Neural cell (in vitro differentiated cells): ENCODE measurements around the gene SMS.

Experiments
- EP300 ChIP-seq: fragments of 450-650 bp; conservative IDR thresholded peaks from 2 replicates; pipeline ENCODE4 v1.6.1; 2014; ENCODE audit warnings: antibody characterized with exemption, mild to moderate bottlenecking, moderate library complexity; ENCODE audit not compliant: poor library complexity, severe bottlenecking
- EZH2 ChIP-seq: fragments of 200-600, 300-800 bp; shearing (Covaris generic), sonication (generic); IDR thresholded peaks from 2 replicates; pipeline ENCODE4 v1.6.1; 2014; ENCODE audit warnings: antibody characterized with exemption, low read length, borderline replicate concordance, mild to moderate bottlenecking; ENCODE audit not compliant: insufficient read depth, poor library complexity, severe bottlenecking
- POLR2AphosphoS5 ChIP-seq: IDR thresholded peaks from 2 replicates; pipeline ENCODE4 v1.6.1; 2012
- TAF1 ChIP-seq: IDR thresholded peaks from 2 replicates; pipeline ENCODE4 v1.6.1; 2012; ENCODE audit warnings: low read depth
- TF ChIP-seq, protein P1 (sequence below): fragments of 450-650 bp; IDR thresholded peaks from 2 replicates; pipeline ENCODE4 v1.5.1; 2014; ENCODE audit warnings: antibody characterized with exemption, mild to moderate bottlenecking, moderate library complexity; ENCODE audit not compliant: poor library complexity, severe bottlenecking
- TF ChIP-seq, protein P2 (sequence below): IDR thresholded peaks from 2 replicates; pipeline ENCODE4 v1.6.1; 2012; ENCODE audit warnings: borderline replicate concordance

DNA sequence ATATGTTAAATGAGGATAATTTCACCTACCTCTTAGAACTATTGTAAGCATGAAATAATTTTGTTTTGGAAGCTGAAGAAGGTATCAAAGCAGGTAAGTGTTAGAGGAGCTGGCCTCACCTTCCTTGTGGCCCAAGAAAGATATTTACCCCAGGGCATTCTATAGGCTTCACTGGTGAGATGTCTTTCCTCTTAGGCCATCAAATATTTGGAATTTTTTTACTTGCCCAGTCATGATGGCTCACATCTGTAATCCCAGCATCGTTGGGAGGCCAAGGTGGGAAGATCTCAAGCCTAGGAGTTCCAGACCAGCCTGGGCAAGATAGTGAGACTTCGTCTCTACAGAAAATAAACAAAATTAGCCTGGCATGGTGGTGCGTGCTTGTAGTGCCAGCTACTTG lies 6.1 kb upstream of the SMS start:
- no peak for TF ChIP-seq EP300
- TF ChIP-seq, protein P1, sequence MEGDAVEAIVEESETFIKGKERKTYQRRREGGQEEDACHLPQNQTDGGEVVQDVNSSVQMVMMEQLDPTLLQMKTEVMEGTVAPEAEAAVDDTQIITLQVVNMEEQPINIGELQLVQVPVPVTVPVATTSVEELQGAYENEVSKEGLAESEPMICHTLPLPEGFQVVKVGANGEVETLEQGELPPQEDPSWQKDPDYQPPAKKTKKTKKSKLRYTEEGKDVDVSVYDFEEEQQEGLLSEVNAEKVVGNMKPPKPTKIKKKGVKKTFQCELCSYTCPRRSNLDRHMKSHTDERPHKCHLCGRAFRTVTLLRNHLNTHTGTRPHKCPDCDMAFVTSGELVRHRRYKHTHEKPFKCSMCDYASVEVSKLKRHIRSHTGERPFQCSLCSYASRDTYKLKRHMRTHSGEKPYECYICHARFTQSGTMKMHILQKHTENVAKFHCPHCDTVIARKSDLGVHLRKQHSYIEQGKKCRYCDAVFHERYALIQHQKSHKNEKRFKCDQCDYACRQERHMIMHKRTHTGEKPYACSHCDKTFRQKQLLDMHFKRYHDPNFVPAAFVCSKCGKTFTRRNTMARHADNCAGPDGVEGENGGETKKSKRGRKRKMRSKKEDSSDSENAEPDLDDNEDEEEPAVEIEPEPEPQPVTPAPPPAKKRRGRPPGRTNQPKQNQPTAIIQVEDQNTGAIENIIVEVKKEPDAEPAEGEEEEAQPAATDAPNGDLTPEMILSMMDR = no peak
- no peak for TF ChIP-seq EZH2
- TF ChIP-seq POLR2AphosphoS5 = no peak
- no peak for TF ChIP-seq TAF1
- TF ChIP-seq, protein P2, sequence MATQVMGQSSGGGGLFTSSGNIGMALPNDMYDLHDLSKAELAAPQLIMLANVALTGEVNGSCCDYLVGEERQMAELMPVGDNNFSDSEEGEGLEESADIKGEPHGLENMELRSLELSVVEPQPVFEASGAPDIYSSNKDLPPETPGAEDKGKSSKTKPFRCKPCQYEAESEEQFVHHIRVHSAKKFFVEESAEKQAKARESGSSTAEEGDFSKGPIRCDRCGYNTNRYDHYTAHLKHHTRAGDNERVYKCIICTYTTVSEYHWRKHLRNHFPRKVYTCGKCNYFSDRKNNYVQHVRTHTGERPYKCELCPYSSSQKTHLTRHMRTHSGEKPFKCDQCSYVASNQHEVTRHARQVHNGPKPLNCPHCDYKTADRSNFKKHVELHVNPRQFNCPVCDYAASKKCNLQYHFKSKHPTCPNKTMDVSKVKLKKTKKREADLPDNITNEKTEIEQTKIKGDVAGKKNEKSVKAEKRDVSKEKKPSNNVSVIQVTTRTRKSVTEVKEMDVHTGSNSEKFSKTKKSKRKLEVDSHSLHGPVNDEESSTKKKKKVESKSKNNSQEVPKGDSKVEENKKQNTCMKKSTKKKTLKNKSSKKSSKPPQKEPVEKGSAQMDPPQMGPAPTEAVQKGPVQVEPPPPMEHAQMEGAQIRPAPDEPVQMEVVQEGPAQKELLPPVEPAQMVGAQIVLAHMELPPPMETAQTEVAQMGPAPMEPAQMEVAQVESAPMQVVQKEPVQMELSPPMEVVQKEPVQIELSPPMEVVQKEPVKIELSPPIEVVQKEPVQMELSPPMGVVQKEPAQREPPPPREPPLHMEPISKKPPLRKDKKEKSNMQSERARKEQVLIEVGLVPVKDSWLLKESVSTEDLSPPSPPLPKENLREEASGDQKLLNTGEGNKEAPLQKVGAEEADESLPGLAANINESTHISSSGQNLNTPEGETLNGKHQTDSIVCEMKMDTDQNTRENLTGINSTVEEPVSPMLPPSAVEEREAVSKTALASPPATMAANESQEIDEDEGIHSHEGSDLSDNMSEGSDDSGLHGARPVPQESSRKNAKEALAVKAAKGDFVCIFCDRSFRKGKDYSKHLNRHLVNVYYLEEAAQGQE = no peak
